ENCODE results near the gene CRNN.

CRNN gene

GRCh38 chr1:152413909-152414308 lies at the start of gene CRNN:
Gene CRNN, minus strand, starts transcription at chr1:152414263. Its CDS starts 2,030 bp downstream, at chr1:152412233.
- no peak within 1 kb of the TSS for H3K27ac ChIP-seq (ENCODE audit: low read depth, low read length)
- H3K27me3 ChIP-seq (ENCODE audit: control insufficient read depth in 1 of 2, insufficient read depth in 2 of 2, low read length in 2 of 2), result peaks cover 0 to 3% of the 10 kb centered on the region in 2 donors
- no peak within 1 kb of the TSS for H3K9ac ChIP-seq (ENCODE audit: low read depth in 1 of 2, low read length in 2 of 2)
- no peak within 1 kb of the TSS for H3K4me3 ChIP-seq (ENCODE audit: low read depth in 1 of 2, low read length in 2 of 2)
- no peaks in the 10 kb centered on the region for H3K9me3 ChIP-seq (ENCODE audit: control insufficient read depth in 1 of 2, low read length in 2 of 2)
- H3K4me1 ChIP-seq (ENCODE audit: control insufficient read depth in 1 of 2, insufficient read depth in 2 of 2, low read length in 2 of 2), result no peaks in the 10 kb centered on the region
- H3K36me3 ChIP-seq (ENCODE audit: control insufficient read depth in 1 of 2, insufficient read depth in 2 of 2, low read length in 2 of 2), result no peaks in the 10 kb centered on the region

DNA sequence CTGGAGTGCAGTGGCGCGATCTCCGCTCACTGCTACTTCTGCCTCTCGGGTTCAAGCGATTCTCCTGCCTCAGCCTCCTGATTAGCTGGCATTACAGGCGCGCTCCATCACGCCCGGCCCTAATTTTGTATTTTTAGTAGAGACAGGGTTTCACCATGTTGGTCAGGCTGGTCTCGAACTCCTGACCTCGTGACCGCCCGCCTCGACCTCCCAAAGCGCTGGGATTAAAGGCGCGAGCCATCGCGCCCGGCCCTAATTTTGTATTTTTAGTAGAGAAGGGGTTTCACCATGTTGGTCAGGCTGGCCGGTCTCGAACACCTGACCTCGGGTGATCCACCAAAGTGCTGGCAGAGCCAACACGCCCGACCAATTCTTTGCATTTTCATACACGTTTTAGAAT lies 48.6 kb upstream of the CRNN start:
- peaks cover 5 to 10% of the 10 kb centered on the region in 2 donors for H3K4me1 ChIP-seq (ENCODE audit: control insufficient read depth in 1 of 2, insufficient read depth in 2 of 2, low read length in 2 of 2)
- no peak overlapping the region for H3K27ac ChIP-seq (ENCODE audit: low read depth, low read length)
- no peaks in the 10 kb centered on the region for H3K36me3 ChIP-seq (ENCODE audit: control insufficient read depth in 1 of 2, insufficient read depth in 2 of 2, low read length in 2 of 2)
- H3K4me3 ChIP-seq (ENCODE audit: low read depth in 1 of 2, low read length in 2 of 2), result no peak overlapping the region
- no peaks in the 10 kb centered on the region for H3K9me3 ChIP-seq (ENCODE audit: control insufficient read depth in 1 of 2, low read length in 2 of 2)
- no peak overlapping the region for H3K9ac ChIP-seq (ENCODE audit: low read depth in 1 of 2, low read length in 2 of 2)
- H3K27me3 ChIP-seq (ENCODE audit: control insufficient read depth in 1 of 2, insufficient read depth in 2 of 2, low read length in 2 of 2), result no peaks in the 10 kb centered on the region

DNA sequence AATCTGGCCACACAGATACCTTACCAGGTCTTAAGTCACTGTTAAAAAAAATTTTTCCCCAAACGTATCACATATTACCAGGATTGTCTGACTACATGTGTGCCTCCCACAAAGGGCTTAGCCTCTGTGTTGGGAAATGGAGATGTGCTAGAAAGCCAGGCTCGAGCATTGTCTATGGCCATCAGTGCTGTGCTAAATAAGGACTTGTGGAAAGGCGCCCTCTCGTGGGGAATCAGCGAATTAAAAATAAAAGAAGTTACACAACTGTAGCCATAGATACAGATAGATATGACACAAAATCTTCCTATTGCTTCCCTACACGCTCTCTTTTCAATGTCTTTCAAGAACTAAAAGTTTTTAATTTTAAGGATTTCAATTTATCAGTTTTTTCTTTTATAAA lies 47.5 kb upstream of the CRNN start:
- Histone ChIP-seq H3K4me3 (ENCODE audit: low read depth in 1 of 2, low read length in 2 of 2) (no peak overlapping the region), H3K36me3 (ENCODE audit: control insufficient read depth in 1 of 2, insufficient read depth in 2 of 2, low read length in 2 of 2) (no peaks in the 10 kb centered on the region), H3K27me3 (ENCODE audit: control insufficient read depth in 1 of 2, insufficient read depth in 2 of 2, low read length in 2 of 2) (peaks cover 0 to 4% of the 10 kb centered on the region in 2 donors), H3K27ac (ENCODE audit: low read depth, low read length) (no peak overlapping the region), H3K9me3 (ENCODE audit: control insufficient read depth in 1 of 2, low read length in 2 of 2) (no peaks in the 10 kb centered on the region), H3K4me1 (ENCODE audit: control insufficient read depth in 1 of 2, insufficient read depth in 2 of 2, low read length in 2 of 2) (peaks cover 5 to 10% of the 10 kb centered on the region in 2 donors), H3K9ac (ENCODE audit: low read depth in 1 of 2, low read length in 2 of 2) (no peak overlapping the region)

DNA sequence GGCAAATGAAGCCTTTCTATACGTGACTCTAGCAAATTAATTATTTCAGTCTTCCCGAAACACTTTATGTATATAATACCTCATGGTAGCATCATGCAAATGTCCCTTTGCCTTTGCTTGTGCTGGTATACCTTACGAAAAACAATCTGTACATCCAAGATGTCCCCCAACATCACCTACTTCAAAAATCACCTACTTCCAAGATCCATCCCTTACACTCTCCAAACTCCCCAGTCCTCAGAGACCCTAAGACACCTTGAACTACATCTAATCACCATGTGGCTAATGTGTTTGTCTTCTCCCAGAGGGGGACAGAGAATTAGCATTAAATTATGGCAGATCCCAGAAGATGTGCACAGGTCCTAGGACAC lies 46.5 kb upstream of the CRNN start:
- Histone ChIP-seq H3K9ac (ENCODE audit: low read depth in 1 of 2, low read length in 2 of 2) (no peak overlapping the region), H3K27me3 (ENCODE audit: control insufficient read depth in 1 of 2, insufficient read depth in 2 of 2, low read length in 2 of 2) (peaks cover 0 to 4% of the 10 kb centered on the region in 2 donors), H3K36me3 (ENCODE audit: control insufficient read depth in 1 of 2, insufficient read depth in 2 of 2, low read length in 2 of 2) (no peaks in the 10 kb centered on the region), H3K9me3 (ENCODE audit: control insufficient read depth in 1 of 2, low read length in 2 of 2) (no peaks in the 10 kb centered on the region), H3K27ac (ENCODE audit: low read depth, low read length) (no peak overlapping the region), H3K4me3 (ENCODE audit: low read depth in 1 of 2, low read length in 2 of 2) (peak overlapping the region; percentile 41 to 43), H3K4me1 (ENCODE audit: control insufficient read depth in 1 of 2, insufficient read depth in 2 of 2, low read length in 2 of 2) (peaks cover 5 to 10% of the 10 kb centered on the region in 2 donors)

GRCh38 chr1:152459596-152460528 lies 45.8 kb upstream of the CRNN start:
- no peaks in the 10 kb centered on the region for H3K36me3 ChIP-seq (ENCODE audit: control insufficient read depth in 1 of 2, insufficient read depth in 2 of 2, low read length in 2 of 2)
- no peak overlapping the region for H3K27ac ChIP-seq (ENCODE audit: low read depth, low read length)
- peak overlapping the region in 1 of 2 donors; percentile 38 for H3K9ac ChIP-seq (ENCODE audit: low read depth in 1 of 2, low read length in 2 of 2)
- peaks cover 5 to 10% of the 10 kb centered on the region in 2 donors for H3K4me1 ChIP-seq (ENCODE audit: control insufficient read depth in 1 of 2, insufficient read depth in 2 of 2, low read length in 2 of 2)
- no peaks in the 10 kb centered on the region for H3K9me3 ChIP-seq (ENCODE audit: control insufficient read depth in 1 of 2, low read length in 2 of 2)
- peaks cover 0 to 4% of the 10 kb centered on the region in 2 donors for H3K27me3 ChIP-seq (ENCODE audit: control insufficient read depth in 1 of 2, insufficient read depth in 2 of 2, low read length in 2 of 2)
- peak overlapping the region; percentile 41 to 43 for H3K4me3 ChIP-seq (ENCODE audit: low read depth in 1 of 2, low read length in 2 of 2)

DNA sequence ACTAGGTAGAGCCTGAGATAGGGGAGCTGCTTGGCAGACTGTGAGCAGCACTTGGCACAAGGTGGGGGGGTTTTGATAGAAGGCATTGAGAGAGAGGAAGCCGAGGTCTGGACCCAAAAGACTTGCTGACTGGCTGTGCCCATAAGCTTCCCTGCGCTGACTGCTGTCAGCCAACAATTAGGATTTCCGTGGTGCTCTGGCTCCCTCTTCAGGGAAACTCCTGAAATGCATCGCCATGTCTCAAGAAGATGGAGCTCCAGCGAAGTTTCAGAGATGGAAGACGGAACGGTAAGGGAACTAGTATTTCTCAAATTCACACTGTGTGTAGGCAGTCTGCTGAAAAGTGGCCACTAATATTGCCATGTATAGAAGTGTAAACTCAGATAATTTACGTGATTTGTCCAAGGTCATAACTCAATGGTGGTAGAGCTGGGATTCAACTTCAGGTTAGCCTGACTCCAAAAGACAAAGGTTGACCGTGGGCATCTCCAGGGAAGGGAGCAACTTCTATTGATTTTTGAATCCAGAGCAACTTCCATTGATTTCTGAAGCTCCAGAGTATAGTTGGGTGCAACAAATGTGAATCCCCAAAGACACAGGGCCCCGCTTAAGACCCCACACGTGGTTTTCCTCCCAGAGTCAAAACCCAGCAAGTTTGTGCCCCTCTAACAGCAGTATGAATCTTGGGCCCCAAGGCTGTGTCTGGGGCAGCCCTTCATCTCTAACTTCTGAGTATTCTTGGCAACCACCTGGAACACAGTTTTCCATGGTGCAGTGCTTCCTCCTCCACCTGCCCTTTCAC lies 44.5 kb upstream of the CRNN start:
- Histone ChIP-seq H3K36me3 (ENCODE audit: control insufficient read depth in 1 of 2, insufficient read depth in 2 of 2, low read length in 2 of 2) (no peaks in the 10 kb centered on the region), H3K4me1 (ENCODE audit: control insufficient read depth in 1 of 2, insufficient read depth in 2 of 2, low read length in 2 of 2) (peaks cover 5 to 10% of the 10 kb centered on the region in 2 donors), H3K27me3 (ENCODE audit: control insufficient read depth in 1 of 2, insufficient read depth in 2 of 2, low read length in 2 of 2) (peaks cover 0 to 4% of the 10 kb centered on the region in 2 donors), H3K9ac (ENCODE audit: low read depth in 1 of 2, low read length in 2 of 2) (no peak overlapping the region), H3K9me3 (ENCODE audit: control insufficient read depth in 1 of 2, low read length in 2 of 2) (no peaks in the 10 kb centered on the region), H3K4me3 (ENCODE audit: low read depth in 1 of 2, low read length in 2 of 2) (no peak overlapping the region), H3K27ac (ENCODE audit: low read depth, low read length) (no peak overlapping the region)

DNA sequence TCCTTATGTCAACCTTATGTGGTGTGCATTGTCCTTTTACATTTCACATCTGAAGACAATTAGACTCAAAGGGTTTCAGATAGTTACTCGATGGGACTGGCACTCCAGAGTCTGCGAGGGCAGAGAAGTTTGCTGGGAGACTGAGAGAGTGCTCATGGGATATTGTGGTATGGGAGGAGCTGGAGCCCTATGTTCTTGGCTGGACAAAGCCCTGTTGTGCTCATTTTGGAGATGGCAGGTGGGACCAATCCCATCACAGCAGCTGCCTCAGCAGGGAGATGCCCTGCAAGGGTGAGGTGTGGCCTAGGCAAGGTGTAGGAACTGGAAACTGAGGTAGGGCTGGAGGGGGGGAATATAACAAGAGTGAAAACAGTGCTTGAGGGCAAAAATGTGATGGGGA lies 43.5 kb upstream of the CRNN start:
- peaks cover 5 to 10% of the 10 kb centered on the region in 2 donors for H3K4me1 ChIP-seq (ENCODE audit: control insufficient read depth in 1 of 2, insufficient read depth in 2 of 2, low read length in 2 of 2)
- no peak overlapping the region for H3K4me3 ChIP-seq (ENCODE audit: low read depth in 1 of 2, low read length in 2 of 2)
- H3K36me3 ChIP-seq (ENCODE audit: control insufficient read depth in 1 of 2, insufficient read depth in 2 of 2, low read length in 2 of 2), result no peaks in the 10 kb centered on the region
- H3K27ac ChIP-seq (ENCODE audit: low read depth, low read length), result no peak overlapping the region
- H3K9me3 ChIP-seq (ENCODE audit: control insufficient read depth in 1 of 2, low read length in 2 of 2), result no peaks in the 10 kb centered on the region
- H3K27me3 ChIP-seq (ENCODE audit: control insufficient read depth in 1 of 2, insufficient read depth in 2 of 2, low read length in 2 of 2), result peaks cover 0 to 4% of the 10 kb centered on the region in 2 donors
- no peak overlapping the region for H3K9ac ChIP-seq (ENCODE audit: low read depth in 1 of 2, low read length in 2 of 2)

DNA sequence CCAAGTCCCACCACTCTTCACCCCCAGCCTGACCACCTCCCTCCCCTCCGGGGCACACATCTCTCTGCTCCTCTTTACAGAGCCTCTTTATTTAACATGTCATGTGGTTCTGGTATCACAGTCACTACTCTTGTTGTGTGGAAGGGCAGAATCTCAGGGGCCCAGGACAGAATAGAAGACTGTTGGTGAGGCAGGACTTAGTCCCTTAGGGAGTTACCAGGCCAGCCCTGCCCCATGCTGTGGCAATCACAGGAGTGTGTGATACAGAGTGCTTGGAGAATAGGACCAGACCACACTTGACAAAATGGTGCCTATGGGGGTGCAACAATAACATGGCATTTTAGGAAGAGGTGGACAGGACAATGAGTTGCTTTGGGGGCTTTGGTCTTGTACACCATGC lies 43.0 kb upstream of the CRNN start:
- H3K27me3 ChIP-seq (ENCODE audit: control insufficient read depth in 1 of 2, insufficient read depth in 2 of 2, low read length in 2 of 2), result peaks cover 0 to 4% of the 10 kb centered on the region in 2 donors
- no peak overlapping the region for H3K4me3 ChIP-seq (ENCODE audit: low read depth in 1 of 2, low read length in 2 of 2)
- no peaks in the 10 kb centered on the region for H3K36me3 ChIP-seq (ENCODE audit: control insufficient read depth in 1 of 2, insufficient read depth in 2 of 2, low read length in 2 of 2)
- peaks cover 5 to 10% of the 10 kb centered on the region in 2 donors for H3K4me1 ChIP-seq (ENCODE audit: control insufficient read depth in 1 of 2, insufficient read depth in 2 of 2, low read length in 2 of 2)
- no peaks in the 10 kb centered on the region for H3K9me3 ChIP-seq (ENCODE audit: control insufficient read depth in 1 of 2, low read length in 2 of 2)
- no peak overlapping the region for H3K27ac ChIP-seq (ENCODE audit: low read depth, low read length)
- H3K9ac ChIP-seq (ENCODE audit: low read depth in 1 of 2, low read length in 2 of 2), result no peak overlapping the region

DNA sequence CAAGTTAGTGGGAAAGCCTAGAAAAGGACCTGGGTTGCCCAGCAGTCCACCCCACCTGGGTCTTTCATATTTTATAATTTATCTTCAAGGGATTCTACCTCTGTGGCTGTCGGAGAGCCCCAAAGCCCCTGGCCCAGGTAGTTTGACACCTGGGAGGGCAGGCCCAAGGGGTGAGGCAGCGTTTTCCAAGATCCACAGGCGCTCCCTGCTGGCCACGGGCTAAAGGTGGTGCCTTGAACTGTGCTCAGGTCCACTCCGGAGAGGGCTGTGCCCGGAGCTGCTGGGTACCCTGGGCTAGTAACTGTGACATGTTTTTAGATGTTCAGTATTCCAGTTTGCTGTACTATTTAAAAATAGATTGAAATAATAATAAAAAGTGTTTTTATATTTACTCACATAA lies 37.2 kb upstream of the CRNN start:
- Histone ChIP-seq H3K27ac (ENCODE audit: low read depth, low read length) (no peak overlapping the region), H3K9me3 (ENCODE audit: control insufficient read depth in 1 of 2, low read length in 2 of 2) (no peaks in the 10 kb centered on the region), H3K9ac (ENCODE audit: low read depth in 1 of 2, low read length in 2 of 2) (no peak overlapping the region), H3K4me3 (ENCODE audit: low read depth in 1 of 2, low read length in 2 of 2) (no peak overlapping the region), H3K4me1 (ENCODE audit: control insufficient read depth in 1 of 2, insufficient read depth in 2 of 2, low read length in 2 of 2) (no peaks in the 10 kb centered on the region), H3K27me3 (ENCODE audit: control insufficient read depth in 1 of 2, insufficient read depth in 2 of 2, low read length in 2 of 2) (peaks cover 0 to 3% of the 10 kb centered on the region in 2 donors), H3K36me3 (ENCODE audit: control insufficient read depth in 1 of 2, insufficient read depth in 2 of 2, low read length in 2 of 2) (no peaks in the 10 kb centered on the region)

- H3K9me3 ChIP-seq (ENCODE audit: control insufficient read depth in 1 of 2, low read length in 2 of 2), result no peaks in the 10 kb centered on the region
- H3K27ac ChIP-seq (ENCODE audit: low read depth, low read length), result no peak overlapping the region
- H3K9ac ChIP-seq (ENCODE audit: low read depth in 1 of 2, low read length in 2 of 2), result no peak overlapping the region
- no peaks in the 10 kb centered on the region for H3K4me1 ChIP-seq (ENCODE audit: control insufficient read depth in 1 of 2, insufficient read depth in 2 of 2, low read length in 2 of 2)
- peaks cover 0 to 3% of the 10 kb centered on the region in 2 donors for H3K27me3 ChIP-seq (ENCODE audit: control insufficient read depth in 1 of 2, insufficient read depth in 2 of 2, low read length in 2 of 2)
- H3K36me3 ChIP-seq (ENCODE audit: control insufficient read depth in 1 of 2, insufficient read depth in 2 of 2, low read length in 2 of 2), result no peaks in the 10 kb centered on the region
- no peak overlapping the region for H3K4me3 ChIP-seq (ENCODE audit: low read depth in 1 of 2, low read length in 2 of 2)
These were observed 35.6 kb upstream of the CRNN start for GRCh38 chr1:152449661-152450060.

All from duodenal mucosa (tissue), 2 donors.